HFFc6 (cell line): ENCODE measurements around the gene KCNAB1. TPM values are rescaled to one million over a fixed set of nuclear protein-coding genes. Genes with fewer than 3 reads are reported as not detected.
"Not testable (repeated sequence)": the region's sequence is repeated elsewhere in the genome, so short reads cannot be mapped to it uniquely, and the experiment has no call there.

Source experiments
- DNase-seq: peaks from one replicate; pipeline ENCODE4 v3.0.0-alpha.2; 2018
- H3K27ac Mint-ChIP-seq: 2 replicates; pipeline ENCODE4 v1.8.0; 2020; ENCODE audit warnings: mild to moderate bottlenecking, mixed read lengths
- H3K27me3 Mint-ChIP-seq: 2 replicates; pipeline ENCODE4 v1.8.0; 2021; ENCODE audit warnings: mild to moderate bottlenecking, moderate library complexity, mixed read lengths; ENCODE audit not compliant: insufficient read depth
- H3K36me3 Mint-ChIP-seq: 2 replicates; pipeline ENCODE4 v1.8.0; 2021; ENCODE audit warnings: low read depth, mixed read lengths
- H3K4me1 Mint-ChIP-seq: 2 replicates; pipeline ENCODE4 v1.8.0; 2020; ENCODE audit warnings: low read depth, mixed read lengths
- H3K4me3 Mint-ChIP-seq: 2 replicates; pipeline ENCODE4 v1.8.0; 2020; ENCODE audit warnings: mild to moderate bottlenecking, moderate library complexity, mixed read lengths
- H3K9me3 Mint-ChIP-seq: 2 replicates; pipeline ENCODE4 v1.8.0; 2020; ENCODE audit warnings: mild to moderate bottlenecking, mixed read lengths
- CTCF ChIP-seq: fragments of 200-600 bp; sonication (generic); IDR thresholded peaks from 2 replicates; pipeline ENCODE4 v1.5.0; 2021; ENCODE audit warnings: antibody characterized with exemption, mild to moderate bottlenecking
- total RNA-seq, 6 experiments: library from RNA; stranded (reverse); fragmentation: NEBNext Ultra II Directional; extraction: Animal tissue kit (Norgen Biotek cat#: 25700); gene quantifications; 2 replicates in 1 of 6; 3 replicates in 5 of 6; pipeline ENCODE4 v1.2.3, GENCODE V29; 2021

Gene KCNAB1
- total RNA-seq, 6 experiments from 2014 or later = not detected

- Mint-ChIP-seq H3K4me1 (peaks cover 24% of the 10 kb centered on the region), H3K36me3 (no peaks in the 10 kb centered on the region), H3K27me3 (no peaks in the 10 kb centered on the region; the same call in 1 of the 2 replicates), H3K27ac (no peak overlapping the region), H3K9me3 (no peaks in the 10 kb centered on the region), H3K4me3 (no peak overlapping the region)
- no peak for DNase-seq
- no peak for TF ChIP-seq CTCF
Measured at GRCh38 chr3:156561533-156561932, 441.2 kb downstream of the KCNAB1 start.

- peaks cover 24% of the 10 kb centered on the region for H3K4me1 Mint-ChIP-seq
- not testable (repeated sequence) for H3K27ac Mint-ChIP-seq, DNase-seq, H3K9me3 Mint-ChIP-seq, H3K36me3 Mint-ChIP-seq, H3K4me3 Mint-ChIP-seq, H3K27me3 Mint-ChIP-seq
Measured at GRCh38 chr3:156562486-156562885, 442.1 kb downstream of the KCNAB1 start.

- no peak for DNase-seq
- Mint-ChIP-seq H3K4me3 (no peak overlapping the region), H3K4me1 (peaks cover 17% of the 10 kb centered on the region), H3K9me3 (no peaks in the 10 kb centered on the region), H3K27ac (no peak overlapping the region), H3K27me3 (no peaks in the 10 kb centered on the region; the same call in 1 of the 2 replicates), H3K36me3 (no peaks in the 10 kb centered on the region)
- no peak for TF ChIP-seq CTCF
Measured at GRCh38 chr3:156563900-156564682, 443.7 kb downstream of the KCNAB1 start.

GRCh38 chr3:156569016-156569415, 448.6 kb downstream of the KCNAB1 start:
- H3K9me3 Mint-ChIP-seq, H3K4me3 Mint-ChIP-seq, H3K27ac Mint-ChIP-seq, H3K36me3 Mint-ChIP-seq, H3K27me3 Mint-ChIP-seq, DNase-seq, H3K4me1 Mint-ChIP-seq: not testable (repeated sequence)

- not testable (repeated sequence) for H3K4me1 Mint-ChIP-seq, H3K4me3 Mint-ChIP-seq, H3K27ac Mint-ChIP-seq, H3K27me3 Mint-ChIP-seq, H3K36me3 Mint-ChIP-seq, H3K9me3 Mint-ChIP-seq, DNase-seq
Measured at GRCh38 chr3:156569881-156570280, 449.5 kb downstream of the KCNAB1 start.

GRCh38 chr3:156575641-156576040, 455.3 kb downstream of the KCNAB1 start:
- Mint-ChIP-seq H3K27ac (no peak overlapping the region), H3K27me3 (peaks cover 5% of the 10 kb centered on the region), H3K36me3 (no peaks in the 10 kb centered on the region), H3K4me1 (no peaks in the 10 kb centered on the region), H3K4me3 (no peak overlapping the region), H3K9me3 (no peaks in the 10 kb centered on the region)
- DNase-seq = no peak
- TF ChIP-seq CTCF = no peak

- no peaks in the 10 kb centered on the region for H3K9me3 Mint-ChIP-seq
- H3K27me3 Mint-ChIP-seq = peaks cover 5% of the 10 kb centered on the region
- H3K27ac Mint-ChIP-seq = no peak overlapping the region
- DNase-seq = no peak
- no peaks in the 10 kb centered on the region for H3K4me1 Mint-ChIP-seq
- no peak overlapping the region for H3K4me3 Mint-ChIP-seq
- H3K36me3 Mint-ChIP-seq = no peaks in the 10 kb centered on the region
- no peak for TF ChIP-seq CTCF
Measured at GRCh38 chr3:156576051-156576450, 455.7 kb downstream of the KCNAB1 start.
